GM23338 (cell line): Measurements from ENCODE around the gene TRIOBP. TPM values are rescaled to one million over a fixed set of nuclear protein-coding genes. Genes with fewer than 3 reads are reported as not detected.
A peak's percentile ranks its signal among the peaks of the same experiment; 100 is the strongest.

Source experiments
- ATAC-seq: fragments of 200-7000 bp; cut with Tn5 transposase; 3 replicates; pipeline ENCODE4 v1.9.1; 2020
- DNase-seq: peaks from one replicate; pipeline ENCODE4 v3.0.0-alpha.2; 2015; ENCODE audit warnings: low spot score
- H2AFZ ChIP-seq: fragments of 200-600 bp; sonication (generic); 2 replicates; pipeline ENCODE4 v1.8.0; 2016; ENCODE audit warnings: antibody characterized with exemption, mild to moderate bottlenecking, moderate library complexity
- H3F3A ChIP-seq: fragments of 200-600 bp; sonication (generic); replicated peaks from 2 replicates; pipeline ENCODE4 v1.8.0; 2017; ENCODE audit warnings: antibody characterized with exemption, mixed run types, low read depth
- H3K27ac ChIP-seq: fragments of 200-600 bp; sonication (generic); 2 replicates; pipeline ENCODE4 v1.6.1; 2016; ENCODE audit warnings: low read depth
- H3K27me3 ChIP-seq: fragments of 200-600 bp; sonication (generic); 2 replicates; pipeline ENCODE4 v1.8.0; 2016; ENCODE audit warnings: mild to moderate bottlenecking, mixed run types, moderate library complexity; ENCODE audit not compliant: insufficient read depth
- H3K36me3 ChIP-seq: fragments of 200-600 bp; sonication (generic); 2 replicates; pipeline ENCODE4 v1.8.0; 2016; ENCODE audit warnings: mild to moderate bottlenecking; ENCODE audit not compliant: insufficient read depth
- H3K4me1 ChIP-seq: fragments of 200-600 bp; sonication (generic); 2 replicates; pipeline ENCODE4 v1.8.0; 2016; ENCODE audit warnings: mild to moderate bottlenecking, moderate library complexity; ENCODE audit not compliant: insufficient read depth
- H3K4me2 ChIP-seq: fragments of 200-600 bp; sonication (generic); 2 replicates; pipeline ENCODE4 v1.7.1; 2017; ENCODE audit warnings: mixed run types
- H3K4me3 ChIP-seq: fragments of 200-600 bp; sonication (generic); 2 replicates; pipeline ENCODE4 v1.6.1; 2016; ENCODE audit warnings: mixed run types
- H3K79me2 ChIP-seq: fragments of 200-600 bp; sonication (generic); replicated peaks from 2 replicates; pipeline ENCODE4 v1.8.0; 2017; ENCODE audit warnings: mild to moderate bottlenecking; ENCODE audit not compliant: insufficient read depth
- H3K9me2 ChIP-seq: fragments of 200-600 bp; sonication (generic); 2 replicates; pipeline ENCODE4 v1.8.0; 2017; ENCODE audit not compliant: insufficient read depth
- H4K20me1 ChIP-seq: fragments of 200-600 bp; sonication (generic); replicated peaks from 2 replicates; pipeline ENCODE4 v1.8.0; 2017; ENCODE audit warnings: mild to moderate bottlenecking; ENCODE audit not compliant: insufficient read depth
- H3K27ac Mint-ChIP-seq: 2 replicates; pipeline ENCODE4 v1.8.0; 2020; ENCODE audit warnings: inconsistent platforms, mild to moderate bottlenecking, moderate library complexity, mixed read lengths
- H3K27me3 Mint-ChIP-seq: 3 replicates; pipeline ENCODE4 v1.8.0; 2022; ENCODE audit warnings: low read depth, mild to moderate bottlenecking, moderate library complexity, mixed read lengths, inconsistent platforms; ENCODE audit not compliant: insufficient read depth, poor library complexity
- H3K36me3 Mint-ChIP-seq: 3 replicates; pipeline ENCODE4 v1.8.0; 2021; ENCODE audit warnings: low read depth, mild to moderate bottlenecking, inconsistent platforms, moderate library complexity, mixed read lengths
- H3K4me1 Mint-ChIP-seq: 3 replicates; pipeline ENCODE4 v1.8.0; 2020; ENCODE audit warnings: mild to moderate bottlenecking, inconsistent platforms, mixed read lengths
- H3K4me3 Mint-ChIP-seq: 3 replicates; pipeline ENCODE4 v1.8.0; 2021; ENCODE audit warnings: moderate library complexity, mild to moderate bottlenecking, inconsistent platforms, mixed read lengths
- H3K9me3 Mint-ChIP-seq: 3 replicates; pipeline ENCODE4 v1.8.0; 2020; ENCODE audit warnings: moderate library complexity, mild to moderate bottlenecking, inconsistent platforms, mixed read lengths
- CREB1 ChIP-seq: fragments of 250-450 bp; sonication (Bioruptor Pico); IDR thresholded peaks from 2 replicates; pipeline ENCODE4 v1.5.0; 2020; ENCODE audit warnings: low read depth, mild to moderate bottlenecking, moderate library complexity
- EZH2 ChIP-seq: fragments of 200-600 bp; sonication (generic); IDR thresholded peaks from one replicate; pipeline ENCODE4 v1.8.0; 2017; ENCODE audit warnings: antibody characterized with exemption, mild to moderate bottlenecking, low read depth; ENCODE audit not compliant: unreplicated experiment
- REST ChIP-seq: IDR thresholded peaks from one replicate; pipeline ENCODE4 v1.6.1; 2018; ENCODE audit warnings: antibody characterized with exemption; ENCODE audit not compliant: unreplicated experiment
- STAT1 ChIP-seq: IDR thresholded peaks from one replicate; pipeline ENCODE4 v1.6.1; 2016; ENCODE audit warnings: antibody characterized with exemption; ENCODE audit not compliant: unreplicated experiment
- polyA plus RNA-seq: library from polyadenylated mRNA; unstranded; fragments of >200 nt; fragmentation: Nextera tagmentation; extraction: Ambion mirVana; gene quantifications from 2 replicates; pipeline ENCODE4 v1.2.1, GENCODE V29; 2016
- total RNA-seq: library from RNA; depleted of rRNA; stranded (reverse); fragments of >200 nt; shearing (Covaris generic); gene quantifications from 2 replicates; pipeline ENCODE4 v1.2.3, GENCODE V29; 2014
- TF ChIP-seq, protein P1 (sequence below), 2 experiments: fragments of 200-600 bp in 1 of 2; sonication (generic) in 1 of 2; conservative IDR thresholded peaks; 2 replicates each; pipeline versions ENCODE4 v1.5.1 to v1.6.1; 2016 to 2017; ENCODE audit warnings: antibody characterized with exemption in 2 of 2, low read depth in 2 of 2, mild to moderate bottlenecking in 2 of 2, moderate library complexity in 1 of 2

Gene TRIOBP
- total and polyA plus RNA-seq, 2 experiments from 2014 or later: 21.4 to 48.4 TPM

DNA sequence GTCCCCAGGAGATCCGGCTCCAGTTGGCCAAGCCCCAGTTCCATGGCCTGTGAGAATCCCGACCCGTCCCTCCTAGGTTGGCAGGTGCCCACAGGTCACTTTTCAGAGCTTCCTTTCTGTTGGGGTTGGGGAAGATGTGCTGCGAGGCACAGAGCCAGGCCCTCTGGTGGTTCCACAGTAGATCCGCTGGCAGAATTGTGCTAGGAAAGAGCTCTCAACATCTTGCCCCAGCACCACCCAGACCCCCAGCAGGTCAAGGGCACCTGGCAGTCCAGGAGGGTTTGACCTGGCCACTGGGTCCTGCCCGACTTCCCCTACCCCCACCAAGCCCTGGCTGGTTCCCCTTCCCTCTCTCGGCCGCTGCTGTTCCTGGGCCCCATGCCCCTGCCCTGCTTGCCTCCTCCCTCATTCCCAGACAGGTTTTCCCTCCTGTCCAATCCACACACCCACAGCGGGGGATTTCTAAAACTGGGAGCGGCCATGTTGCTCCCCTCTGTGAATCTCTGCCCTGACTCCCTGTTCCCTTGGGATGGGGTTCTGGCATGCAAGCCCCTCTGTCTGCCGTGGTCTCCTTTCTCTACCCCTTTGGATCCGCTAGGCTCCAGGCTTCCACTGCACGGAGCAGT is 84.7 kb downstream of the TRIOBP start:
- H3K27me3 ChIP-seq: peaks cover 14% of the 10 kb centered on the region; the same call in 1 of the 2 replicates
- Mint-ChIP-seq H3K4me1 (peaks cover 12% of the 10 kb centered on the region), H3K4me3 (no peak overlapping the region), H3K9me3 (peaks cover 9% of the 10 kb centered on the region), H3K36me3 (0 out of 3 replicates have a peak, but pooled peaks cover 3% of the 10 kb centered on the region), H3K27ac (no peak overlapping the region), H3K27me3 (peaks cover 28% of the 10 kb centered on the region)
- peak; percentile 66 for DNase-seq
- H3K79me2 ChIP-seq: no peaks in the 10 kb centered on the region
- H2AFZ ChIP-seq: no peak overlapping the region
- TF ChIP-seq, protein P1, sequence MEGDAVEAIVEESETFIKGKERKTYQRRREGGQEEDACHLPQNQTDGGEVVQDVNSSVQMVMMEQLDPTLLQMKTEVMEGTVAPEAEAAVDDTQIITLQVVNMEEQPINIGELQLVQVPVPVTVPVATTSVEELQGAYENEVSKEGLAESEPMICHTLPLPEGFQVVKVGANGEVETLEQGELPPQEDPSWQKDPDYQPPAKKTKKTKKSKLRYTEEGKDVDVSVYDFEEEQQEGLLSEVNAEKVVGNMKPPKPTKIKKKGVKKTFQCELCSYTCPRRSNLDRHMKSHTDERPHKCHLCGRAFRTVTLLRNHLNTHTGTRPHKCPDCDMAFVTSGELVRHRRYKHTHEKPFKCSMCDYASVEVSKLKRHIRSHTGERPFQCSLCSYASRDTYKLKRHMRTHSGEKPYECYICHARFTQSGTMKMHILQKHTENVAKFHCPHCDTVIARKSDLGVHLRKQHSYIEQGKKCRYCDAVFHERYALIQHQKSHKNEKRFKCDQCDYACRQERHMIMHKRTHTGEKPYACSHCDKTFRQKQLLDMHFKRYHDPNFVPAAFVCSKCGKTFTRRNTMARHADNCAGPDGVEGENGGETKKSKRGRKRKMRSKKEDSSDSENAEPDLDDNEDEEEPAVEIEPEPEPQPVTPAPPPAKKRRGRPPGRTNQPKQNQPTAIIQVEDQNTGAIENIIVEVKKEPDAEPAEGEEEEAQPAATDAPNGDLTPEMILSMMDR (conservative IDR thresholded peaks at IDR 0.05; ENCODE audit: low read depth in 2 of 2): peak; percentile 40 to 50; a peak in 3 of 4 replicates
- TF ChIP-seq CREB1 (no peak), EZH2 (no peak)
- no peak overlapping the region for H3K4me3 ChIP-seq
- H3K27ac ChIP-seq: no peak overlapping the region
- no peaks in the 10 kb centered on the region for H4K20me1 ChIP-seq
- H3K36me3 ChIP-seq: no peaks in the 10 kb centered on the region
- no peaks in the 10 kb centered on the region; the same call in 1 of the 2 replicates for H3F3A ChIP-seq
- no peaks in the 10 kb centered on the region for H3K9me2 ChIP-seq
- H3K4me1 ChIP-seq: peaks cover 6% of the 10 kb centered on the region; the same call in 1 of the 2 replicates
- peak; percentile 74 for ATAC-seq
- no peak overlapping the region for H3K4me2 ChIP-seq

GRCh38 chr22:37782340-37783168 is 85.7 kb downstream of the TRIOBP start:
- Histone ChIP-seq H3K79me2 (no peaks in the 10 kb centered on the region), H3F3A (no peaks in the 10 kb centered on the region), H3K4me1 (no peaks in the 10 kb centered on the region), H3K4me3 (no peak overlapping the region), H3K36me3 (no peaks in the 10 kb centered on the region), H3K4me2 (no peak overlapping the region), H3K27ac (no peak overlapping the region), H3K27me3 (peaks cover 14% of the 10 kb centered on the region; the same call in 1 of the 2 replicates), H4K20me1 (no peaks in the 10 kb centered on the region), H3K9me2 (no peaks in the 10 kb centered on the region), H2AFZ (no peak overlapping the region)
- no peak for TF ChIP-seq STAT1
- no peak overlapping the region for H3K4me3 Mint-ChIP-seq
- 0 out of 3 replicates have a peak, but pooled peaks cover 3% of the 10 kb centered on the region for H3K36me3 Mint-ChIP-seq
- ATAC-seq: no peak
- no peak overlapping the region for H3K27ac Mint-ChIP-seq
- no peak for DNase-seq
- peaks cover 28% of the 10 kb centered on the region for H3K27me3 Mint-ChIP-seq
- H3K4me1 Mint-ChIP-seq: peaks cover 9% of the 10 kb centered on the region
- peaks cover 9% of the 10 kb centered on the region for H3K9me3 Mint-ChIP-seq

DNA sequence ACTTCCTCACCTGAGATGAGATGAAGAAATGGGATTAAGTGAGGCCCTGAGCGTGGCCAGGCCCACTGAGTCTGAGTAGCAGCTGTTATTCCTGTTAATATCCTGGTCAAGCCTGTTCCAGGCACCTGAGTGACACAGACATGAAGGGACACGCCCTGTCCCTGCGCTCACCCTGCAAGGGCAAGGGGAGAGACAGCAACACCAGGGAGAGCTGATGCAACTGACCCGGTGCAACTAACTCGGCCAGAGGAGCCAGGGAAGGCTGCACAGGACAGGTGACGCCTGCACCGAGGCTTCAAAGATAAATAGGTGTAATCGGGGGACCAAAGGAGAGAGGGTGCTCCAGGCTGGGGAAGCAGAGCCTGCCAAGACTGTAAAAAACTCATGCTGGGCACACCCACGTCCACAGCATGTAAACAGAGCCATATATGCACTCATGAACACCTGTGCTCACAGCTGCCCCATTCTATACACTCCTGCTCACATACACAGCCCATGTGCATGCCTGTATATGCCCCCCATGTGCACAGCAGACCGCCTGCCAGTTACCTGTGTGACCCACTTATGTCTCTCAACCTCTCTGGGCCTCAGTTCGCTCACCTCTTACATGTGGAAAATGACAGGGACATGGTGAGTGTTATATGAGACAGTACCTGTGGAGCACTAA is 88.1 kb downstream of the TRIOBP start:
- Mint-ChIP-seq H3K9me3 (peaks cover 9% of the 10 kb centered on the region), H3K27ac (no peak overlapping the region), H3K4me1 (0 out of 3 replicates have a peak, but pooled peaks cover 3% of the 10 kb centered on the region), H3K27me3 (peaks cover 19% of the 10 kb centered on the region), H3K36me3 (0 out of 3 replicates have a peak, but pooled peaks cover 3% of the 10 kb centered on the region), H3K4me3 (no peak overlapping the region)
- Histone ChIP-seq H4K20me1 (no peaks in the 10 kb centered on the region), H3K79me2 (no peaks in the 10 kb centered on the region), H3K9me2 (no peaks in the 10 kb centered on the region), H3K4me3 (no peak overlapping the region), H3K36me3 (no peaks in the 10 kb centered on the region), H3F3A (no peaks in the 10 kb centered on the region), H3K27ac (no peak overlapping the region), H3K4me1 (no peaks in the 10 kb centered on the region), H2AFZ (no peak overlapping the region), H3K4me2 (no peak overlapping the region), H3K27me3 (peaks cover 14% of the 10 kb centered on the region; the same call in 1 of the 2 replicates)
- no peak for DNase-seq
- no peak for ATAC-seq
- TF ChIP-seq REST: no peak
